ENCODE measurements around the gene TMEM212. TPM values are rescaled to one million over a fixed set of nuclear protein-coding genes. Genes with fewer than 3 reads are reported as not detected.

Gene TMEM212
- total and polyA plus RNA-seq, 2 of the 13 experiments (the other 11 are each of a cell fraction or from before 2014, with no cell fraction given), result not detected

DNA sequence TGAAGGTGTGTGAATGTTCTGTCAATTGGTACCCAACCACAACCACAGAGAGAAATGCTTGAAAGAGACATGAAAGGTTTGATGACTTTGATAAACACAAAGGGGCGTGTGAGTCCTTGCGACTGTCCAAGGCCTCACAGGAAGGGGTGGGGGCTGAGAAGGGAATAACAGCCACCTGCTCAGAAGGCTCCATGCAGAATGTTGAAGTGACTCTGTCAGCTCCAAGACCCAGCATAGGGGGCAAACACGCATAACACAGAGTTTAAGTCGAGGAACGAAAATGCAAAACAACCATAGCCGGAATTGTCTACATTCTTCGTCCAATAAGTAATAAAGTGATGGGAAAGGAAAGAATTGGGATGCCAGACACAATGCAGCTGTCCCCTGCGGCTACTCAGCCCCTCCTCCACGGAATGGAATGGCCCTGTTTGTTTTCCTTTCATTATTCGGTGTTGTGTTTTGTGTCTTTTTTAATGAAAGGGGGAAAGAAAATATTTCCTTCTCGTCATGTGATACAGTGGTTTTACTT lies 19.9 kb downstream of the TMEM212 start (continued):
- TF ChIP-seq, protein P1, sequence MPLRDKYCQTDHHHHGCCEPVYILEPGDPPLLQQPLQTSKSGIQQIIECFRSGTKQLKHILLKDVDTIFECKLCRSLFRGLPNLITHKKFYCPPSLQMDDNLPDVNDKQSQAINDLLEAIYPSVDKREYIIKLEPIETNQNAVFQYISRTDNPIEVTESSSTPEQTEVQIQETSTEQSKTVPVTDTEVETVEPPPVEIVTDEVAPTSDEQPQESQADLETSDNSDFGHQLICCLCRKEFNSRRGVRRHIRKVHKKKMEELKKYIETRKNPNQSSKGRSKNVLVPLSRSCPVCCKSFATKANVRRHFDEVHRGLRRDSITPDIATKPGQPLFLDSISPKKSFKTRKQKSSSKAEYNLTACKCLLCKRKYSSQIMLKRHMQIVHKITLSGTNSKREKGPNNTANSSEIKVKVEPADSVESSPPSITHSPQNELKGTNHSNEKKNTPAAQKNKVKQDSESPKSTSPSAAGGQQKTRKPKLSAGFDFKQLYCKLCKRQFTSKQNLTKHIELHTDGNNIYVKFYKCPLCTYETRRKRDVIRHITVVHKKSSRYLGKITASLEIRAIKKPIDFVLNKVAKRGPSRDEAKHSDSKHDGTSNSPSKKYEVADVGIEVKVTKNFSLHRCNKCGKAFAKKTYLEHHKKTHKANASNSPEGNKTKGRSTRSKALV (CRISPR knock-in tag; IDR thresholded peaks at IDR 0.05), result no peak
- TF ChIP-seq ARNT (IDR thresholded peaks at IDR 0.05) (no peak), TSC22D2 (CRISPR knock-in tag; IDR thresholded peaks at IDR 0.05; ENCODE audit: borderline replicate concordance) (no peak), TEAD3 (CRISPR knock-in tag; optimal IDR thresholded peaks at IDR 0.05; ENCODE audit: borderline replicate concordance) (no peak), GATA4 (IDR thresholded peaks at IDR 0.05; ENCODE audit: borderline replicate concordance, low read depth) (no peak), ZNF776 (CRISPR knock-in tag; IDR thresholded peaks at IDR 0.05) (no peak), MAZ (IDR thresholded peaks at IDR 0.05; ENCODE audit: borderline replicate concordance, low read depth, low read length) (no peak), MAZ (CRISPR knock-in tag; IDR thresholded peaks at IDR 0.05; ENCODE audit: low read depth) (no peak), TBX2 (CRISPR knock-in tag; IDR thresholded peaks at IDR 0.05; ENCODE audit: borderline replicate concordance) (peak; percentile 88), SOX6 (IDR thresholded peaks at IDR 0.05) (no peak), SOX6 (CRISPR knock-in tag; IDR thresholded peaks at IDR 0.05) (peak; percentile 43), ATF1 (CRISPR knock-in tag; IDR thresholded peaks at IDR 0.05) (no peak), ASH2L (IDR thresholded peaks at IDR 0.05; ENCODE audit: insufficient read length, low read depth, low read length) (no peak), SETDB1 (CRISPR knock-in tag; IDR thresholded peaks at IDR 0.05; ENCODE audit: borderline replicate concordance) (no peak), NFKB2 (CRISPR knock-in tag; IDR thresholded peaks at IDR 0.05; ENCODE audit: borderline replicate concordance) (no peak), ZNF816 (CRISPR knock-in tag; IDR thresholded peaks at IDR 0.05; ENCODE audit: borderline replicate concordance) (no peak), ZNF503 (CRISPR knock-in tag; IDR thresholded peaks at IDR 0.05) (no peak), ZNF274 (CRISPR knock-in tag; IDR thresholded peaks at IDR 0.05) (no peak), RARA (CRISPR knock-in tag; IDR thresholded peaks at IDR 0.05) (peak; percentile 26; the same call in 1 of the 2 replicates), PHB2 (IDR thresholded peaks at IDR 0.05; ENCODE audit: partially characterized antibody) (no peak), ETV5 (CRISPR knock-in tag; IDR thresholded peaks at IDR 0.05; ENCODE audit: borderline replicate concordance) (peak; percentile 53; the same call in 1 of the 2 replicates), MED8 (CRISPR knock-in tag; IDR thresholded peaks at IDR 0.05; ENCODE audit: insufficient replicate concordance) (no peak)
- TF ChIP-seq, protein P2, sequence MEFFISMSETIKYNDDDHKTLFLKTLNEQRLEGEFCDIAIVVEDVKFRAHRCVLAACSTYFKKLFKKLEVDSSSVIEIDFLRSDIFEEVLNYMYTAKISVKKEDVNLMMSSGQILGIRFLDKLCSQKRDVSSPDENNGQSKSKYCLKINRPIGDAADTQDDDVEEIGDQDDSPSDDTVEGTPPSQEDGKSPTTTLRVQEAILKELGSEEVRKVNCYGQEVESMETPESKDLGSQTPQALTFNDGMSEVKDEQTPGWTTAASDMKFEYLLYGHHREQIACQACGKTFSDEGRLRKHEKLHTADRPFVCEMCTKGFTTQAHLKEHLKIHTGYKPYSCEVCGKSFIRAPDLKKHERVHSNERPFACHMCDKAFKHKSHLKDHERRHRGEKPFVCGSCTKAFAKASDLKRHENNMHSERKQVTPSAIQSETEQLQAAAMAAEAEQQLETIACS (CRISPR knock-in tag; IDR thresholded peaks at IDR 0.05), result no peak
- TF ChIP-seq, protein P3, sequence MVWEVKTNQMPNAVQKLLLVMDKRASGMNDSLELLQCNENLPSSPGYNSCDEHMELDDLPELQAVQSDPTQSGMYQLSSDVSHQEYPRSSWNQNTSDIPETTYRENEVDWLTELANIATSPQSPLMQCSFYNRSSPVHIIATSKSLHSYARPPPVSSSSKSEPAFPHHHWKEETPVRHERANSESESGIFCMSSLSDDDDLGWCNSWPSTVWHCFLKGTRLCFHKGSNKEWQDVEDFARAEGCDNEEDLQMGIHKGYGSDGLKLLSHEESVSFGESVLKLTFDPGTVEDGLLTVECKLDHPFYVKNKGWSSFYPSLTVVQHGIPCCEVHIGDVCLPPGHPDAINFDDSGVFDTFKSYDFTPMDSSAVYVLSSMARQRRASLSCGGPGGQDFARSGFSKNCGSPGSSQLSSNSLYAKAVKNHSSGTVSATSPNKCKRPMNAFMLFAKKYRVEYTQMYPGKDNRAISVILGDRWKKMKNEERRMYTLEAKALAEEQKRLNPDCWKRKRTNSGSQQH (CRISPR knock-in tag; IDR thresholded peaks at IDR 0.05; ENCODE audit: low read depth), result no peak
- TF ChIP-seq, protein P4, sequence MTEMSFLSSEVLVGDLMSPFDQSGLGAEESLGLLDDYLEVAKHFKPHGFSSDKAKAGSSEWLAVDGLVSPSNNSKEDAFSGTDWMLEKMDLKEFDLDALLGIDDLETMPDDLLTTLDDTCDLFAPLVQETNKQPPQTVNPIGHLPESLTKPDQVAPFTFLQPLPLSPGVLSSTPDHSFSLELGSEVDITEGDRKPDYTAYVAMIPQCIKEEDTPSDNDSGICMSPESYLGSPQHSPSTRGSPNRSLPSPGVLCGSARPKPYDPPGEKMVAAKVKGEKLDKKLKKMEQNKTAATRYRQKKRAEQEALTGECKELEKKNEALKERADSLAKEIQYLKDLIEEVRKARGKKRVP (CRISPR knock-in tag; IDR thresholded peaks at IDR 0.05), result no peak

All from HepG2 (cell line).